Measurements from ENCODE around the gene ELAVL1. TPM values are rescaled to one million over a fixed set of nuclear protein-coding genes. Genes with fewer than 3 reads are reported as not detected.

The ELAVL1 gene
- total and polyA plus RNA-seq, 9 of the 15 experiments (the other 6 are each of a cell fraction or from before 2014, with no cell fraction given), result 4.3 to 172 (median 69.2) TPM

DNA sequence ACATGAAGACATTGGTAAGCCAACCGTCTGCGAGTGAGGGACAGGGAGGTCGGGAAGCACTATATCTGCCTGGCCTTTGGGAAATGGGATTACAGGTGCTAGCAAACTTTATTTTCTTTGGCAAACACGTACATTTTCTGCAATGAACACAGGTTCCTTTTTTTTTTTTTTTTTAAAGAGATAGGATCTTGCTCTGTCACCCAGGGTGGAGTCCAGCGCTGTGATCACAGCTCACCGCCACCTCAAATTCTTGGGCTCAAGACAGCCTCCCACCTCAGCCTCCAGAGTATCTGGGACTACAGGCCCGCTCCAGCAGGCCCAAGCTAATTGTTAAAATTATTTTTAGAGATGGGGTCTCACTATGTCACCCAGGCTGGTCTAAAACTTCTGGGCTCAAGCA is 24.2 kb downstream of the ELAVL1 start (continued):
- TF ChIP-seq, protein P1, sequence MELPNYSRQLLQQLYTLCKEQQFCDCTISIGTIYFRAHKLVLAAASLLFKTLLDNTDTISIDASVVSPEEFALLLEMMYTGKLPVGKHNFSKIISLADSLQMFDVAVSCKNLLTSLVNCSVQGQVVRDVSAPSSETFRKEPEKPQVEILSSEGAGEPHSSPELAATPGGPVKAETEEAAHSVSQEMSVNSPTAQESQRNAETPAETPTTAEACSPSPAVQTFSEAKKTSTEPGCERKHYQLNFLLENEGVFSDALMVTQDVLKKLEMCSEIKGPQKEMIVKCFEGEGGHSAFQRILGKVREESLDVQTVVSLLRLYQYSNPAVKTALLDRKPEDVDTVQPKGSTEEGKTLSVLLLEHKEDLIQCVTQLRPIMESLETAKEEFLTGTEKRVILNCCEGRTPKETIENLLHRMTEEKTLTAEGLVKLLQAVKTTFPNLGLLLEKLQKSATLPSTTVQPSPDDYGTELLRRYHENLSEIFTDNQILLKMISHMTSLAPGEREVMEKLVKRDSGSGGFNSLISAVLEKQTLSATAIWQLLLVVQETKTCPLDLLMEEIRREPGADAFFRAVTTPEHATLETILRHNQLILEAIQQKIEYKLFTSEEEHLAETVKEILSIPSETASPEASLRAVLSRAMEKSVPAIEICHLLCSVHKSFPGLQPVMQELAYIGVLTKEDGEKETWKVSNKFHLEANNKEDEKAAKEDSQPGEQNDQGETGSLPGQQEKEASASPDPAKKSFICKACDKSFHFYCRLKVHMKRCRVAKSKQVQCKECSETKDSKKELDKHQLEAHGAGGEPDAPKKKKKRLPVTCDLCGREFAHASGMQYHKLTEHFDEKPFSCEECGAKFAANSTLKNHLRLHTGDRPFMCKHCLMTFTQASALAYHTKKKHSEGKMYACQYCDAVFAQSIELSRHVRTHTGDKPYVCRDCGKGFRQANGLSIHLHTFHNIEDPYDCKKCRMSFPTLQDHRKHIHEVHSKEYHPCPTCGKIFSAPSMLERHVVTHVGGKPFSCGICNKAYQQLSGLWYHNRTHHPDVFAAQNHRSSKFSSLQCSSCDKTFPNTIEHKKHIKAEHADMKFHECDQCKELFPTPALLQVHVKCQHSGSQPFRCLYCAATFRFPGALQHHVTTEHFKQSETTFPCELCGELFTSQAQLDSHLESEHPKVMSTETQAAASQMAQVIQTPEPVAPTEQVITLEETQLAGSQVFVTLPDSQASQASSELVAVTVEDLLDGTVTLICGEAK (IDR thresholded peaks at IDR 0.05), result peak; percentile 87
- TF ChIP-seq, protein P1 (CRISPR knock-in tag; IDR thresholded peaks at IDR 0.05), result no peak
- TF ChIP-seq ZNF699 (CRISPR knock-in tag; IDR thresholded peaks at IDR 0.05; ENCODE audit: insufficient replicate concordance) (no peak), HSF4 (CRISPR knock-in tag; IDR thresholded peaks at IDR 0.05; ENCODE audit: borderline replicate concordance) (no peak), ZC3H8 (IDR thresholded peaks at IDR 0.05) (no peak), ZNF134 (CRISPR knock-in tag; conservative IDR thresholded peaks at IDR 0.05) (no peak), ELF2 (CRISPR knock-in tag; IDR thresholded peaks at IDR 0.05) (no peak), MECOM (CRISPR knock-in tag; IDR thresholded peaks at IDR 0.05) (no peak), MAFG (tag; conservative IDR thresholded peaks at IDR 0.05) (peak; percentile 56)
- TF ChIP-seq, protein P2, sequence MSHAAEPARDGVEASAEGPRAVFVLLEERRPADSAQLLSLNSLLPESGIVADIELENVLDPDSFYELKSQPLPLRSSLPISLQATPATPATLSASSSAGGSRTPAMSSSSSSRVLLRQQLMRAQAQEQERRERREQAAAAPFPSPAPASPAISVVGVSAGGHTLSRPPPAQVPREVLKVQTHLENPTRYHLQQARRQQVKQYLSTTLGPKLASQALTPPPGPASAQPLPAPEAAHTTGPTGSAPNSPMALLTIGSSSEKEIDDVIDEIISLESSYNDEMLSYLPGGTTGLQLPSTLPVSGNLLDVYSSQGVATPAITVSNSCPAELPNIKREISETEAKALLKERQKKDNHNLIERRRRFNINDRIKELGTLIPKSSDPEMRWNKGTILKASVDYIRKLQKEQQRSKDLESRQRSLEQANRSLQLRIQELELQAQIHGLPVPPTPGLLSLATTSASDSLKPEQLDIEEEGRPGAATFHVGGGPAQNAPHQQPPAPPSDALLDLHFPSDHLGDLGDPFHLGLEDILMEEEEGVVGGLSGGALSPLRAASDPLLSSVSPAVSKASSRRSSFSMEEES (CRISPR knock-in tag; IDR thresholded peaks at IDR 0.05), result no peak
- TF ChIP-seq, protein P3, sequence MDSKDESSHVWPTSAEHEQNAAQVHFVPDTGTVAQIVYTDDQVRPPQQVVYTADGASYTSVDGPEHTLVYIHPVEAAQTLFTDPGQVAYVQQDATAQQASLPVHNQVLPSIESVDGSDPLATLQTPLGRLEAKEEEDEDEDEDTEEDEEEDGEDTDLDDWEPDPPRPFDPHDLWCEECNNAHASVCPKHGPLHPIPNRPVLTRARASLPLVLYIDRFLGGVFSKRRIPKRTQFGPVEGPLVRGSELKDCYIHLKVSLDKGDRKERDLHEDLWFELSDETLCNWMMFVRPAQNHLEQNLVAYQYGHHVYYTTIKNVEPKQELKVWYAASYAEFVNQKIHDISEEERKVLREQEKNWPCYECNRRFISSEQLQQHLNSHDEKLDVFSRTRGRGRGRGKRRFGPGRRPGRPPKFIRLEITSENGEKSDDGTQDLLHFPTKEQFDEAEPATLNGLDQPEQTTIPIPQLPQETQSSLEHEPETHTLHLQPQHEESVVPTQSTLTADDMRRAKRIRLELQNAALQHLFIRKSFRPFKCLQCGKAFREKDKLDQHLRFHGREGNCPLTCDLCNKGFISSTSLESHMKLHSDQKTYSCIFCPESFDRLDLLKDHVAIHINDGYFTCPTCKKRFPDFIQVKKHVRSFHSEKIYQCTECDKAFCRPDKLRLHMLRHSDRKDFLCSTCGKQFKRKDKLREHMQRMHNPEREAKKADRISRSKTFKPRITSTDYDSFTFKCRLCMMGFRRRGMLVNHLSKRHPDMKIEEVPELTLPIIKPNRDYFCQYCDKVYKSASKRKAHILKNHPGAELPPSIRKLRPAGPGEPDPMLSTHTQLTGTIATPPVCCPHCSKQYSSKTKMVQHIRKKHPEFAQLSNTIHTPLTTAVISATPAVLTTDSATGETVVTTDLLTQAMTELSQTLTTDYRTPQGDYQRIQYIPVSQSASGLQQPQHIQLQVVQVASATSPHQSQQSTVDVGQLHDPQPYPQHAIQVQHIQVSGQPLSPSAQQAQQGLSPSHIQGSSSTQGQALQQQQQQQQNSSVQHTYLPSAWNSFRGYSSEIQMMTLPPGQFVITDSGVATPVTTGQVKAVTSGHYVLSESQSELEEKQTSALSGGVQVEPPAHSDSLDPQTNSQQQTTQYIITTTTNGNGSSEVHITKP (IDR thresholded peaks at IDR 0.05; ENCODE audit: partially characterized antibody), result no peak
